Activated naive CD8-positive, alpha-beta T cell treated with anti-CD3 and anti-CD28 coated beads, Interleukin-2, amount 10 ng/mL, durations not matched to agents 7 days and 5 days (primary cell): ENCODE results near the gene TXN. TPM values are rescaled to one million over a fixed set of nuclear protein-coding genes. Genes with fewer than 3 reads are reported as not detected.
A peak's percentile ranks its signal among the peaks of the same experiment; 100 is the strongest.
"Not testable (repeated sequence)": the region's sequence is repeated elsewhere in the genome, so short reads cannot be mapped to it uniquely, and the experiment has no call there.

ENCODE experiments used
- ATAC-seq: fragments of 150-1000 bp; cut with Tn5 transposase; one replicate; pipeline ENCODE4 v1.10.0; 2021; ENCODE audit warnings: low read depth, moderate library complexity
- POLR2A ChIA-PET: fragments of 350-600 bp; sonication (Branson Sonifier 250); formaldehyde crosslinking; loops from one replicate; lab custom pipeline; 2021; ENCODE audit warnings: antibody characterized with exemption; lab: Charles Lee
- DNase-seq: peaks from one replicate; pipeline ENCODE4 v3.0.0; 2021
- H3K27ac Mint-ChIP-seq: one replicate; pipeline ENCODE4 v1.8.0; 2022; ENCODE audit warnings: mild to moderate bottlenecking, mixed read lengths
- H3K27me3 Mint-ChIP-seq: one replicate; pipeline ENCODE4 v1.8.0; 2022; ENCODE audit warnings: mild to moderate bottlenecking, moderate library complexity, mixed read lengths
- H3K36me3 Mint-ChIP-seq: one replicate; pipeline ENCODE4 v1.8.0; 2021; ENCODE audit warnings: mild to moderate bottlenecking, mixed read lengths
- H3K4me1 Mint-ChIP-seq: one replicate; pipeline ENCODE4 v1.8.0; 2021; ENCODE audit warnings: mixed read lengths
- H3K4me3 Mint-ChIP-seq: one replicate; pipeline ENCODE4 v1.8.0; 2022; ENCODE audit warnings: mild to moderate bottlenecking, moderate library complexity, mixed read lengths
- H3K9me3 Mint-ChIP-seq: one replicate; pipeline ENCODE4 v1.8.0; 2021; ENCODE audit warnings: mixed read lengths
- total RNA-seq, 2 experiments: library from RNA; stranded (reverse); gene quantifications; one replicate each; pipeline ENCODE4 v1.2.3, GENCODE V29; 2021

TXN gene
- total RNA-seq, 2 experiments from 2014 or later = 135 to 141 TPM

DNA sequence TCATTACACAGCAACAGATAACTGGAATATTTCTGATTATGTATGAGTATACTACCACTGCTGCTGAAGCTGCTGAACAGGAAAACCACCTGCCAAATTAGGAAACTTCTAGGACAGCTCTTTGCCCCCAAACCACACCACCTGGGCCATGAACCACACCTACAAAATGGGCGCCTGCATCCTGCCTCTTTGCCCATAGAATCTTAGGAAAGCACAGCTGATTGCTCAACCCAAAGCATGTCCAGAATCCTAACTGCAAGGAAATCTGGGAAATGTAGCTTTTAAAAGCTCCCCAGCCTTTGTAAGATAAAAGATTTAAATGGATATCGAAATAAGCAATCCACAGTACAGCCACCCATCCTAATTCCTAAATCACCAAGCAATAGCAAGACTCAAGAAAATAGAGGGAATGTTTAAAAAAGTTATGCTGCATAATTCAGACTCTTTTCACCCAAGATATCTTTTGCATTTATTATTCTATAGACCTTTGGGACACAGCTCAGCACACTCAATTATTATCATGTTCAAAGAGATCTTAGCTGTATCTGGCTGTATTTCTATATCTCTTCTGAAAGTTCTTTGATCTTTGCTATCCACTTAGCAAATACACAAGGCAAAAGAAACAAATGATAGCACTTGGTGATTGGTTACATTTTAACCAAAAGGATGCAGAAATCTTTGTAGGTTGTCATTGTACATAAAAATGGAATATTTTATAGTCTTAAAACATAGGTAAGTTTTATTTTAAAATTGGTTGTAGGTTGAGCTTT is 41.5 kb downstream of the TXN start:
- no peak overlapping the region for H3K27ac Mint-ChIP-seq
- peaks cover 7% of the 10 kb centered on the region for H3K4me1 Mint-ChIP-seq
- H3K27me3 Mint-ChIP-seq = peaks cover 25% of the 10 kb centered on the region
- no peak for DNase-seq
- H3K9me3 Mint-ChIP-seq = peaks cover 3% of the 10 kb centered on the region
- H3K4me3 Mint-ChIP-seq = no peak overlapping the region
- no peaks in the 10 kb centered on the region for H3K36me3 Mint-ChIP-seq
- ATAC-seq = no peak
- POLR2A ChIA-PET = interaction anchor here (0.5 to 0.6 kb wide), 2 partner anchors 21 to 127 kb away, joined by 3 to 4 read pairs; no protein-coding TSS in a partner anchor

GRCh38 chr9:110214090-110214489 is 42.2 kb downstream of the TXN start:
- Mint-ChIP-seq H3K4me3 (no peak overlapping the region), H3K27ac (no peak overlapping the region), H3K9me3 (peaks cover 3% of the 10 kb centered on the region), H3K4me1 (peaks cover 7% of the 10 kb centered on the region), H3K27me3 (peaks cover 25% of the 10 kb centered on the region), H3K36me3 (no peaks in the 10 kb centered on the region)
- POLR2A ChIA-PET = interaction anchor here (0.6 kb wide), 1 partner anchor 20 kb away, joined by 3 read pairs; no protein-coding TSS in a partner anchor
- DNase-seq (no peak), ATAC-seq (no peak)

- Mint-ChIP-seq H3K27me3 (peaks cover 24% of the 10 kb centered on the region), H3K27ac (no peak overlapping the region), H3K36me3 (no peaks in the 10 kb centered on the region), H3K4me3 (no peak overlapping the region), H3K9me3 (peaks cover 3% of the 10 kb centered on the region), H3K4me1 (peaks cover 7% of the 10 kb centered on the region)
- POLR2A ChIA-PET = no interaction called here
- DNase-seq (no peak), ATAC-seq (no peak)
Observed at GRCh38 chr9:110213413-110214044, 42.8 kb downstream of the TXN start.

- DNase-seq (no peak), ATAC-seq (no peak)
- peaks cover 6% of the 10 kb centered on the region for H3K27me3 Mint-ChIP-seq
- peaks cover 3% of the 10 kb centered on the region for H3K9me3 Mint-ChIP-seq
- H3K4me1 Mint-ChIP-seq = no peaks in the 10 kb centered on the region
- H3K27ac Mint-ChIP-seq = peak within 1 kb of the TSS; percentile 14
- POLR2A ChIA-PET = no interaction called here
- no peak within 1 kb of the TSS for H3K4me3 Mint-ChIP-seq
- H3K36me3 Mint-ChIP-seq = no peaks in the 10 kb centered on the region
Observed at GRCh38 chr9:110208031-110208430, 48.3 kb downstream of the TXN start, which contains the start of gene C9orf152. C9orf152 (minus strand) TSS chr9:110208159; CDS start chr9:110207579, 580 bp downstream.

DNA sequence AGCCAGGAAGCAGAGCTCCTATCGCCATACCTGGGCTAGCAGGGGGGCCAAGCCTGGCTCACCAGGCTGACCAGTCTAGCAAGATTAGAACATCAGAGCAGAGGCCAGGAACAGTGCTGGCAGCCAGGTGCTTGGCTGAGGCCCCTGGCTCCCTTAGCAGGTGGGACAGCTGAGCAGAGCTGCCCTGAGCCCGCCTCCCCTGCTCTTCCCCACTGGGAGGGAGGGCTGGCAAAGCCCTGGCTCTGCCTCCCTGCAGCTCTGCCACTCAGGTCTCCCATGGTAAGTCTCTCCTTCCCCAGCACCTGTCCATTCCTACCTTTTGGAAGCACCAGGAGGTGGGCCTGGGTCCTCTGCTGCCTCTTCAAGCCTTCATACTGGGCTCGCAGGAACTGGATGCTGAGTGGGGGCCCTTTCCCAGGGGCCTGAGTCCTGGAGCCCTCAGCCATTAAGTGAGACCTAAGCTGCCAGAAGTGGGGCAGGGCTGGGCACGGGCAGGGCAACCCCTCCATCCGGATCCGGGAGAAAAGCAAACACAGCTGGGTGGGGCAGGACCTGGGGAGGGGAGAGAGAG is 49.2 kb downstream of the TXN start:
- no peak overlapping the region for H3K4me3 Mint-ChIP-seq
- ATAC-seq (no peak), DNase-seq (no peak)
- no peaks in the 10 kb centered on the region for H3K9me3 Mint-ChIP-seq
- H3K27ac Mint-ChIP-seq = no peak overlapping the region
- POLR2A ChIA-PET = no interaction called here
- peaks cover 3% of the 10 kb centered on the region for H3K27me3 Mint-ChIP-seq
- H3K4me1 Mint-ChIP-seq = no peaks in the 10 kb centered on the region
- H3K36me3 Mint-ChIP-seq = no peaks in the 10 kb centered on the region

DNA sequence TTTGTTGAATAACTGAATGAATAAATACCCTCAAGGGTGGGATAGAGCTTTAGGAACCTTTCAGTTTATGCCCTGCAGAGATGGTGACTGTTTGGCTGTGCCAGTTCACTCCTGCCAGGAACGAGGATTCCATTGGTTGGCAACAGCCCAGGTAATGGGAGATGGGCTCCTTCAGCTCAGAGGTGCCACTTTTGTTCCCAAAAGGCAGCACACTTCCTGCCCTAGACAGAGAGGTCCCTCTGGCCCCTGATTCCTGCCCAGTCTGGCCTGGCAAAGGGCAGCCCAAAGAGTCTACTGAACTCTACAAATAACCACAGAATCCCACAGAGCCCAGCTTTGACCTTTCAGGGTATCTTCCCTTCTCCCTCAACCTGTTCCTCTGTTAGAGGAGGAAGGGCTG is 49.9 kb downstream of the TXN start:
- H3K27me3 Mint-ChIP-seq = peaks cover 3% of the 10 kb centered on the region
- no peaks in the 10 kb centered on the region for H3K4me1 Mint-ChIP-seq
- ATAC-seq (no peak), DNase-seq (no peak)
- POLR2A ChIA-PET = no interaction called here
- H3K9me3 Mint-ChIP-seq = no peaks in the 10 kb centered on the region
- H3K27ac Mint-ChIP-seq = no peak overlapping the region
- no peaks in the 10 kb centered on the region for H3K36me3 Mint-ChIP-seq
- no peak overlapping the region for H3K4me3 Mint-ChIP-seq

DNA sequence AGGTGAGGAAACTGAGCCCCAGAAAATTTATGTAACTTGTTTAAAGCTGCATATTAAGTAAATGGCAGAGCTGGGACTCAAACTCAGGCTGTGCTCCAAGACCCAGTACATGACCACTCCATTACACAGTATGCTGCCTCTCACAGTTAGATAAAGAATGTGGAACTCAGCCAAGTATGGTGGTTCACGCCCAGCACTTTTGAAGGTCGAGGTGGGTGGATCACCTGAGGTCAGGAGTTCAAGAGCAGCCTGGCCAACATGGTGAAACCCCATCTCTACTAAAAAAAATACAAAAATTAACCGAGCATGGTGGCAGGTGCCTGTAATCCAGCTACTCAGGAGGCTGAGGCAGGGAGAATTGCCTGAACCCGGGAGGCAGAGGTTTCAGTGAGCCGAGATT is 50.7 kb downstream of the TXN start:
- H3K27me3 Mint-ChIP-seq, H3K36me3 Mint-ChIP-seq, H3K27ac Mint-ChIP-seq, H3K4me1 Mint-ChIP-seq, DNase-seq, H3K4me3 Mint-ChIP-seq, ATAC-seq, POLR2A ChIA-PET, H3K9me3 Mint-ChIP-seq: not testable (repeated sequence)

DNA sequence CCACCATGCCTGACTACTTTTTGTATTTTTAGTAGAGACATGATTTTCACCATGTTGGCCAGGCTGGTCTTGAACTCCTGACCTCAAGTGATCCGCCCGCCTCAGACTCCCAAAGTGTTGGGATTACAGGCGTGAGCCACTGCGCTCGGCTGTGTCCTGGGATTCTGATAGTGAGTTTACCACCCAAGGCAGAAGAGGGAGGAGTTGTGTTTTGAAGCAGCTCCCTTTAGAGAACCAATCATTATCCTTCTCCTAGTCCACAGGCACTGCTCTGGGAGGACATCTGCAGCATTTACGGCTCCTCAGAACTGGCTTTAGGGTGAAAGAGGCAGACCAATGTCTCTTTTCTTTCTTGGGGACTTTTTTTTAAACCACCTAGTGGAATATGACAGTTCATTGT is 54.1 kb downstream of the TXN start:
- Mint-ChIP-seq H3K27me3 (peaks cover 2% of the 10 kb centered on the region), H3K9me3 (no peaks in the 10 kb centered on the region), H3K4me3 (no peak overlapping the region), H3K36me3 (no peaks in the 10 kb centered on the region), H3K4me1 (no peaks in the 10 kb centered on the region), H3K27ac (no peak overlapping the region)
- POLR2A ChIA-PET = no interaction called here
- DNase-seq (no peak), ATAC-seq (no peak)

DNA sequence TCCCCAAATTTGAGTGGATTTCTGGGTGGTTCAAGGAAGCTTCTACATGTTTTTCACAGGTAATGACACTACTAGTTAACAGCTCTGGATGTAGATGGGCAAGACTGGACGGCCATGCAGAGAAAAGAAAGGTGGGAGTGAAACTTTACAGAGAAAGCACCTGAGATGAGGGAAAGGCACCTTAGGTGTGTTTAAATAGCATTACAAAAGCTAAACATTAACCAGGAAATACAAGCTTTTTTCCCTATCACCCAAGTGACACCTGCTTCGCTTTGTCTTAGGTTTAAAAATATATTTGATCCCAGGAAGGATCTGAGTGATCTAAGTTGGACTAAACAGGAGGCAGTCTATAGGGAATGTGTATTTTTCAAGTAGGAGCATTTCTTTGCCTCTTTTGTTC is 56.7 kb downstream of the TXN start:
- no peak for DNase-seq
- no peak for ATAC-seq
- Mint-ChIP-seq H3K27ac (no peak overlapping the region), H3K4me1 (no peaks in the 10 kb centered on the region), H3K4me3 (no peak overlapping the region), H3K27me3 (peaks cover 2% of the 10 kb centered on the region), H3K9me3 (no peaks in the 10 kb centered on the region), H3K36me3 (no peaks in the 10 kb centered on the region)
- POLR2A ChIA-PET = no interaction called here

DNA sequence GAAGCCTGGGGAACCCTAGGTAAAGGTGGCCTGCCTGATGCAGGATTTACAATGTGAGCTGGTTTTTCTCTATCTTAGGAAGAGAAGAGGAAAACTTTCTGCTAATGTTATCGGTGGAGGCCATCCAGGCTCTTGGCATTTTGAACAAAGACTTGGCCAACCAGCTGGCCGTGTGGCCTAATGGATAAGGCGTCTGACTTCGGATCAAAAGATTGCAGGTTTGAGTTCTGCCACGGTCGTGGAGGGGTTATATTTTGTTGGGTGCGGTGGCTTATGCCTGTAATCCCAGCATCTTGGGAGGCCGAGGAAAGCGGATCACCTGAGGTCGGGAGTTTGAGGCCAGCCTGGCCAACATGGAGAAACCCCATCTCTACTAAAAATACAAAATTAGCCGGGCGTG is 58.0 kb downstream of the TXN start:
- Mint-ChIP-seq H3K27me3 (peaks cover 2% of the 10 kb centered on the region), H3K4me3 (no peak overlapping the region), H3K9me3 (no peaks in the 10 kb centered on the region), H3K27ac (no peak overlapping the region), H3K4me1 (no peaks in the 10 kb centered on the region), H3K36me3 (no peaks in the 10 kb centered on the region)
- ATAC-seq (no peak), DNase-seq (no peak)
- POLR2A ChIA-PET = no interaction called here

DNA sequence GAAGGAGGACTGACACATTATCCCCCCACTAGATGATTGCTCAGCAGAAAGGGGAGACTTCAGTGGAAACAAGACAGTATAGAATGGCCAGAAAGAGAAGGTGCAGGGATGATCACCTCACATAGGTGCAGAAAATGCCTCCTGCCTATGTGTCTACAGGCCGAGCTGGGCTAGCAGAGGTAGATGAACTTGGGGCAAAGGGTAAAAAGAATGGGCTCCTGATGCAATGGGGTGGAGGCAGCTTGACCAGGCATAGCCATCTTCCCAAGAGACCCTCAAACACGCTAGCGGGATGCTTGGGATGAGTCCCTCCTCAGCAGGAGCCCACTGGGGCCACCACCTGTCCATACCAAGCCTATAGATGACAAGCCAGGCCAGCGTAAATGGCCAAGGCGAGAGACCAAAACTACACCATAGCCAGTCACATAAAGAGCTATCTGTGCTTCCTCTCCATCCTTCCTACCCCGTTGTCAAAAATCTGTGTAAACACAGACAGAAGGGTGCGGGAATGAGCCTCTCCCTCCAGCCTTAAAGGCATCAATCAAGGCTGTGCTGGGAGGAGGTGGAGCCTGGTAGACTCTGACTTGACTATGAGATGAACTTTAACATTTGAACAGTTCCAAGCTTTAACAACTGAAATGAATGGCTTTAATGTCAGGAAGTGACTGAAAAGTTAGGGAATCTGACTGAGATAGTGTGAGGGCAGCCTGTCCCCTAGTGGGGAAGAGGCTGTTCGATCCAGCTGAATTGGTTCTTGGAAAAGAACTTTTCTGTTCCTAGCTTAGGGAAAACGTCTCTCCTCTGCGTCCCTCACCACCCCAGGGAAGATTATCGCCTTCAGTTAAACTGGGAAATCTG is 58.7 kb downstream of the TXN start:
- no peaks in the 10 kb centered on the region for H3K9me3 Mint-ChIP-seq
- no peak overlapping the region for H3K27ac Mint-ChIP-seq
- H3K36me3 Mint-ChIP-seq = no peaks in the 10 kb centered on the region
- ATAC-seq = no peak
- H3K27me3 Mint-ChIP-seq = peaks cover 5% of the 10 kb centered on the region
- DNase-seq = no peak
- no peak overlapping the region for H3K4me3 Mint-ChIP-seq
- no peaks in the 10 kb centered on the region for H3K4me1 Mint-ChIP-seq
- POLR2A ChIA-PET = no interaction called here

DNA sequence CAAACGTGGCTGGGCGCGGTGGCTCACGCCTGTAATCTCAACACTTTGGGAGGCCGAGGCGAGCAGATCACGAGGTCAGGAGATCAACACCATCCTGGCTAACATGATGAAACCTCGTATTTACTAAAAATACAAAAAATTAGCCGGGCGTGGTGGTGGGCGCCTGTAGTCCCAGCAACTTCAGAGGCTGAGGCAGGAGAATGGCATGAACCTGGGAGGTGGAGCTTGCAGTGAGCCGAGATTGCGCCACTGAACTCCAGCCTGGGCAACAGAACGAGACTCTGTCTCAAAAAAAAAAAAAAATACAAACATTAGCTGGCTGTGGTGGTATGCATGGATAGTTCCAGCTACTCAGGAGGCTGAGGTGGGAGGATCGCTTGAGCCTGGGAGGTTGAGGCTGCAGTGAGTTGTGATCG is 60.2 kb downstream of the TXN start:
- H3K4me3 Mint-ChIP-seq, H3K9me3 Mint-ChIP-seq, ATAC-seq, H3K36me3 Mint-ChIP-seq, H3K4me1 Mint-ChIP-seq, DNase-seq, POLR2A ChIA-PET, H3K27me3 Mint-ChIP-seq, H3K27ac Mint-ChIP-seq: not testable (repeated sequence)
